IMR-90 (cell line): ENCODE data around the gene MRPS26. TPM values are rescaled to one million over a fixed set of nuclear protein-coding genes. Genes with fewer than 3 reads are reported as not detected.

ENCODE experiments used
- ATAC-seq: fragments of 200-7000 bp; cut with Tn5 transposase; 2 replicates; pipeline ENCODE4 v1.9.1; 2020; ENCODE audit warnings: low read depth, mild to moderate bottlenecking, moderate library complexity
- BruUV-seq: library from RNA; stranded (reverse); fragments of 400-500 nt; replicated peaks from 2 replicates; lab custom pipeline; 2021; lab: Mats Ljungman, UMichigan
- CTCF ChIA-PET: fragments of 300-600 bp; formaldehyde crosslinking; extraction: SDS; loops from one replicate; lab custom pipeline; 2021; ENCODE audit warnings: antibody characterized with exemption; lab: Yijun Ruan, JAX
- POLR2A ChIA-PET: fragments of 300-600 bp; sonication (Branson Sonifier 250); formaldehyde crosslinking; loops from one replicate; lab custom pipeline; 2022; ENCODE audit warnings: antibody characterized with exemption; ENCODE audit not compliant: unreplicated experiment; lab: Charles Lee
- DNase-seq: peaks from one replicate; pipeline ENCODE4 v3.0.0; 2013
- H2AFZ ChIP-seq: replicated peaks from 2 replicates; pipeline ENCODE3; 2013; ENCODE audit warnings: low read length, mild to moderate bottlenecking; ENCODE audit not compliant: poor library complexity
- H2AK5ac ChIP-seq: 2 replicates; pipeline ENCODE4 v1.6.1; 2013; ENCODE audit warnings: low read depth, low read length, inconsistent platforms
- H2AK9ac ChIP-seq: replicated peaks from 2 replicates; pipeline ENCODE3; 2013; ENCODE audit warnings: mild to moderate bottlenecking, low read depth, low read length, moderate library complexity; ENCODE audit not compliant: poor library complexity
- H2BK120ac ChIP-seq: 2 replicates; pipeline ENCODE4 v1.6.1; 2013; ENCODE audit warnings: low read depth, low read length, inconsistent platforms
- H2BK15ac ChIP-seq: 3 replicates; pipeline ENCODE4 v1.6.1; 2013; ENCODE audit warnings: low read depth, low read length, inconsistent platforms
- H2BK20ac ChIP-seq: 2 replicates; pipeline ENCODE4 v1.6.1; 2013; ENCODE audit warnings: low read depth, mild to moderate bottlenecking, inconsistent platforms, low read length, moderate library complexity
- H2BK5ac ChIP-seq: 2 replicates; pipeline ENCODE4 v1.6.1; 2013; ENCODE audit warnings: mild to moderate bottlenecking, low read depth, low read length, inconsistent platforms; ENCODE audit not compliant: poor library complexity, severe bottlenecking
- H3K14ac ChIP-seq: replicated peaks from 2 replicates; pipeline ENCODE4 v1.6.1; 2013; ENCODE audit warnings: low read depth, low read length, inconsistent platforms
- H3K18ac ChIP-seq: 2 replicates; pipeline ENCODE4 v1.6.1; 2013; ENCODE audit warnings: low read depth, low read length, control low read depth
- H3K23ac ChIP-seq: 2 replicates; pipeline ENCODE4 v1.6.1; 2013; ENCODE audit warnings: low read depth, low read length, inconsistent platforms
- H3K27ac ChIP-seq: 2 replicates; pipeline ENCODE4 v1.5.1; 2013; ENCODE audit warnings: mild to moderate bottlenecking, control low read depth, low read length; ENCODE audit not compliant: insufficient read depth
- H3K27me3 ChIP-seq: 2 replicates; pipeline ENCODE4 v1.6.1; 2013; ENCODE audit warnings: low read length; ENCODE audit not compliant: control insufficient read depth, insufficient read depth
- H3K36me3 ChIP-seq: 2 replicates; pipeline ENCODE4 v1.6.1; 2013; ENCODE audit warnings: low read length, mixed read lengths; ENCODE audit not compliant: control insufficient read depth, insufficient read depth
- H3K4ac ChIP-seq: 2 replicates; pipeline ENCODE4 v1.6.1; 2013; ENCODE audit warnings: low read depth, low read length, inconsistent platforms
- H3K4me1 ChIP-seq: 2 replicates; pipeline ENCODE4 v1.6.1; 2013; ENCODE audit warnings: low read length, mixed read lengths; ENCODE audit not compliant: control insufficient read depth, insufficient read depth
- H3K4me2 ChIP-seq: 2 replicates; pipeline ENCODE4 v1.6.1; 2013; ENCODE audit warnings: low read depth, mild to moderate bottlenecking, control low read depth, low read length, moderate library complexity
- H3K4me3 ChIP-seq: 2 replicates; pipeline ENCODE4 v1.5.1; 2013; ENCODE audit warnings: low read depth, mild to moderate bottlenecking, control low read depth, low read length, moderate library complexity; ENCODE audit not compliant: insufficient read depth
- H3K56ac ChIP-seq: 2 replicates; pipeline ENCODE4 v1.6.1; 2013; ENCODE audit warnings: low read length, inconsistent platforms; ENCODE audit not compliant: insufficient read depth; ENCODE audit errors: extremely low read depth
- H3K79me1 ChIP-seq, 2 experiments: 2 replicates each; pipeline ENCODE4 v1.6.1; 2013; ENCODE audit warnings: low read length in 2 of 2, inconsistent platforms in 1 of 2, low read depth in 1 of 2
- H3K9ac ChIP-seq: 2 replicates; pipeline ENCODE4 v1.6.1; 2013; ENCODE audit warnings: low read depth, low read length, control low read depth
- H3K9me1 ChIP-seq: 2 replicates; pipeline ENCODE4 v1.6.1; 2013; ENCODE audit warnings: low read length, inconsistent platforms; ENCODE audit not compliant: insufficient read depth
- H3K9me3 ChIP-seq: 2 replicates; pipeline ENCODE4 v1.6.1; 2013; ENCODE audit warnings: low read length; ENCODE audit not compliant: control insufficient read depth, insufficient read depth
- H4K20me1 ChIP-seq: 2 replicates; pipeline ENCODE4 v1.6.1; 2013; ENCODE audit warnings: low read length, inconsistent platforms; ENCODE audit not compliant: insufficient read depth
- H4K5ac ChIP-seq: 2 replicates; pipeline ENCODE4 v1.6.1; 2013; ENCODE audit warnings: mild to moderate bottlenecking, low read depth, low read length, control low read depth
- H4K8ac ChIP-seq, 2 experiments: 2 replicates each; pipeline ENCODE4 v1.6.1; 2013; ENCODE audit warnings: low read depth in 2 of 2, low read length in 2 of 2, control low read depth in 1 of 2, inconsistent platforms in 1 of 2
- H4K91ac ChIP-seq: 2 replicates; pipeline ENCODE4 v1.6.1; 2013; ENCODE audit warnings: low read depth, low read length, inconsistent platforms; ENCODE audit not compliant: insufficient read depth
- CEBPB ChIP-seq: IDR thresholded peaks from 2 replicates; pipeline ENCODE4 v1.6.1; 2012; ENCODE audit warnings: low read depth, low read length, improper control_type of control experiment
- ELK1 ChIP-seq: fragments of 150-350 bp; IDR thresholded peaks from 2 replicates; pipeline ENCODE4 v1.6.1; 2016; ENCODE audit warnings: low read depth, mild to moderate bottlenecking, low read length, moderate library complexity, borderline replicate concordance
- MAZ ChIP-seq: IDR thresholded peaks from 2 replicates; pipeline ENCODE4 v1.6.1; 2012; ENCODE audit warnings: low read depth, mild to moderate bottlenecking, low read length, improper control_type of control experiment, moderate library complexity, borderline replicate concordance
- MXI1 ChIP-seq: IDR thresholded peaks from 2 replicates; pipeline ENCODE4 v1.6.1; 2012; ENCODE audit warnings: low read depth, mild to moderate bottlenecking, low read length, moderate library complexity, borderline replicate concordance
- POLR2A ChIP-seq: IDR thresholded peaks from 2 replicates; pipeline ENCODE4 v1.6.1; 2012; ENCODE audit warnings: mild to moderate bottlenecking, low read depth, low read length
- RCOR1 ChIP-seq: IDR thresholded peaks from 2 replicates; pipeline ENCODE4 v1.6.1; 2012; ENCODE audit warnings: mild to moderate bottlenecking, low read length, improper control_type of control experiment; ENCODE audit not compliant: insufficient replicate concordance
- RFX5 ChIP-seq: IDR thresholded peaks from 2 replicates; pipeline ENCODE4 v1.8.0; 2012; ENCODE audit warnings: low read depth, mild to moderate bottlenecking, low read length, moderate library complexity
- WGBS, 2 experiments: methylation state at CpG; one replicate each; pipeline versions ENCODE4 v1.1.5 to v1.1.7; 2013; ENCODE audit warnings: missing lambda C conversion rate in 2 of 2; ENCODE audit not compliant: insufficient read length in 1 of 2; ENCODE audit errors: extremely low coverage in 2 of 2; 5-methylcytosine and 5-hydroxymethylcytosine counted together
- dilution Hi-C: fragments of 300-500 bp; cut with HindIII; formaldehyde crosslinking; loops from one replicate; pipeline ENCODE4 v1.14.3; 2018; ENCODE audit warnings: low sequenced_read_pairs; ENCODE audit not compliant: unreplicated experiment
- in situ Hi-C: fragments of 300-500 bp; cut with MboI; formaldehyde crosslinking; loops from 3 replicates; pipeline ENCODE4 v1.14.3; 2019; ENCODE audit warnings: low sequenced_read_pairs, inconsistent platforms, mixed read lengths
- intact Hi-C: fragments of 100-400 bp; cut with micrococcal nuclease; formaldehyde crosslinking; loops from 2 replicates; pipeline ENCODE4 v1.10.0; 2022
- polyA plus RNA-seq, 3 experiments: library from polyadenylated mRNA; depleted of rRNA; stranded (reverse); fragments of >200 nt; gene quantifications; 2 replicates each; pipeline ENCODE4 v1.2.3, GENCODE V29; 2012; ENCODE audit warnings: low replicate concordance in 1 of 3
- total RNA-seq: library from RNA; depleted of rRNA; stranded (reverse); fragments of >200 nt; gene quantifications from 2 replicates; pipeline ENCODE4 v1.2.3, GENCODE V29; 2012
- TF ChIP-seq, protein P1 (sequence below): conservative IDR thresholded peaks from 2 replicates; pipeline ENCODE4 v1.5.1; 2012; ENCODE audit warnings: mild to moderate bottlenecking, low read depth, low read length, improper control_type of control experiment

The MRPS26 gene
- total and polyA plus RNA-seq, 2 of the 4 experiments (the other 2 are of a cell fraction), result 22.2 to 38.6 TPM

DNA sequence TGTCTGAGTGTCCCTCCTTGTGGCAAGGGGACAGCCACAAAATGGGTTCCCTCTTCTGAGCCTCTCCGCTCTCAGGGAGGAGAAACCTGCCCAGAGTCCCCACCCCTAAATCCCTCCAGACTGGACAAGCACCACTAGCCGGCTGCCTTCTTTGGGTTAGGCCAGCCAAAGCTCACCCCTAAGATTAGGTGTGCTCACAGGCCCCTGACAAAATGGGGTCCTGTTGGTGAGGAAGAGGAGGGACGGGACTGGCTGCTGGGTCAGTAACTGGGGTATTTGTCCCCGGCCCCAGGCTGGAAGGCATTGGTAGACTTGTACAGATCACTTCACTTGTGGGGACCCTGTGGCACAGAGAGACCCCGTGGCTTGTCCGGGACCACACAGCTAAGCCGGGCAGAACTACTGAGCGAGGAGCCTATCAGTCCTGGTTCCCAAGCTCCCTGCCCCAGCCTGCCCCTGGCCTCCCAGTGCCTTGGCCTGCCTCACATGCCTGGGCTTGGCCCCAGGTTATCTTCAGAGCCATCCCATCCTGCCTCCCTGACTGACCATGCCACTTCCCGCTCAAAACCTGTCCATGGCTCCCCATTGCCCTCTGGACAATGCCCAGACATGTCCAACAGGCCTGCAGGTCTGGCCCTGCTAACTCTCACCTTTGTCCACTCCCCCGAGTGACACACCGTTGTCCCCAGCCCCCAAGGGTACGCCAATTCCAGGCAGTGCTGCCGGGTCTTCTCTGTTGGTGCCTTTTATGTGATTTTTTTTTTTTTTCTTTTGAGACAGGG lies 49.2 kb downstream of the MRPS26 start:
- Histone ChIP-seq H4K5ac (no peak overlapping the region), H3K4me2 (no peak overlapping the region), H4K8ac (no peak overlapping the region), H2BK20ac (no peak overlapping the region), H3K9me3 (no peaks in the 10 kb centered on the region), H3K27me3 (peaks cover 26% of the 10 kb centered on the region), H2BK15ac (no peak overlapping the region), H3K4ac (no peak overlapping the region), H2BK5ac (no peak overlapping the region), H2BK120ac (no peak overlapping the region), H3K9ac (no peak overlapping the region), H3K27ac (no peak overlapping the region), H3K9me1 (no peaks in the 10 kb centered on the region), H3K23ac (no peak overlapping the region), H2AK5ac (0 out of 2 replicates have a peak overlapping the region, but pooled peaks have one; percentile 8), H4K91ac (no peak overlapping the region), H3K79me1 (no peaks in the 10 kb centered on the region), H2AK9ac (no peak overlapping the region), H3K56ac (no peak overlapping the region), H2AFZ (peak overlapping the region; percentile 68), H3K4me1 (no peaks in the 10 kb centered on the region), H3K36me3 (no peaks in the 10 kb centered on the region), H4K20me1 (no peaks in the 10 kb centered on the region), H3K4me3 (no peak overlapping the region), H3K18ac (no peak overlapping the region), H3K14ac (no peak overlapping the region)
- ChIA-PET POLR2A (no interaction called here), CTCF (no interaction called here)
- no TSS peak for BruUV-seq
- intact Hi-C loops (no loop called here), in situ Hi-C loops (no loop called here), dilution Hi-C loops (no loop called here)
- 83% methylated on average over 4 of the region's 13 CpGs; no CpG with 5 or more reads in 1 of the 2 experiments for WGBS, 2 experiments
- DNase-seq (no peak), ATAC-seq (no peak)
- TF ChIP-seq, protein P1, sequence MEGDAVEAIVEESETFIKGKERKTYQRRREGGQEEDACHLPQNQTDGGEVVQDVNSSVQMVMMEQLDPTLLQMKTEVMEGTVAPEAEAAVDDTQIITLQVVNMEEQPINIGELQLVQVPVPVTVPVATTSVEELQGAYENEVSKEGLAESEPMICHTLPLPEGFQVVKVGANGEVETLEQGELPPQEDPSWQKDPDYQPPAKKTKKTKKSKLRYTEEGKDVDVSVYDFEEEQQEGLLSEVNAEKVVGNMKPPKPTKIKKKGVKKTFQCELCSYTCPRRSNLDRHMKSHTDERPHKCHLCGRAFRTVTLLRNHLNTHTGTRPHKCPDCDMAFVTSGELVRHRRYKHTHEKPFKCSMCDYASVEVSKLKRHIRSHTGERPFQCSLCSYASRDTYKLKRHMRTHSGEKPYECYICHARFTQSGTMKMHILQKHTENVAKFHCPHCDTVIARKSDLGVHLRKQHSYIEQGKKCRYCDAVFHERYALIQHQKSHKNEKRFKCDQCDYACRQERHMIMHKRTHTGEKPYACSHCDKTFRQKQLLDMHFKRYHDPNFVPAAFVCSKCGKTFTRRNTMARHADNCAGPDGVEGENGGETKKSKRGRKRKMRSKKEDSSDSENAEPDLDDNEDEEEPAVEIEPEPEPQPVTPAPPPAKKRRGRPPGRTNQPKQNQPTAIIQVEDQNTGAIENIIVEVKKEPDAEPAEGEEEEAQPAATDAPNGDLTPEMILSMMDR, result no peak
- TF ChIP-seq CEBPB (no peak), POLR2A (no peak), MAZ (no peak), RCOR1 (no peak), MXI1 (no peak), ELK1 (no peak), RFX5 (no peak)
